Ishikawa (cell line): ENCODE results near the gene CTNND2.

Experiments
- CEBPB ChIP-seq: IDR thresholded peaks from 2 replicates; pipeline ENCODE4 v1.6.1; 2012
- CREB1 ChIP-seq: IDR thresholded peaks from 2 replicates; pipeline ENCODE4 v1.6.1; 2012; ENCODE audit warnings: low read depth
- EGR1 ChIP-seq: IDR thresholded peaks from 2 replicates; pipeline ENCODE4 v1.6.1; 2012
- EP300 ChIP-seq: IDR thresholded peaks from 2 replicates; pipeline ENCODE4 v1.6.1; 2012; ENCODE audit warnings: borderline replicate concordance
- FOXM1 ChIP-seq: IDR thresholded peaks from 2 replicates; pipeline ENCODE4 v1.6.1; 2012; ENCODE audit warnings: low read depth, borderline replicate concordance
- MAX ChIP-seq: IDR thresholded peaks from 2 replicates; pipeline ENCODE4 v1.6.1; 2012
- NFIC ChIP-seq: IDR thresholded peaks from 2 replicates; pipeline ENCODE4 v1.6.1; 2012
- RAD21 ChIP-seq: IDR thresholded peaks from 2 replicates; pipeline ENCODE4 v1.6.1; 2012; ENCODE audit warnings: low read depth
- REST ChIP-seq: IDR thresholded peaks from 2 replicates; pipeline ENCODE4 v1.6.1; 2012; ENCODE audit warnings: low read depth, mild to moderate bottlenecking
- TAF1 ChIP-seq: IDR thresholded peaks from 2 replicates; pipeline ENCODE4 v1.6.1; 2012; ENCODE audit warnings: low read depth, mild to moderate bottlenecking
- TCF12 ChIP-seq: IDR thresholded peaks from 2 replicates; pipeline ENCODE4 v1.6.1; 2012; ENCODE audit warnings: low read depth
- TEAD4 ChIP-seq: IDR thresholded peaks from 2 replicates; pipeline ENCODE4 v1.6.1; 2012
- USF1 ChIP-seq: IDR thresholded peaks from 2 replicates; pipeline ENCODE4 v1.6.1; 2012
- YY1 ChIP-seq: IDR thresholded peaks from 2 replicates; pipeline ENCODE4 v1.6.1; 2012; ENCODE audit warnings: low read depth
- ZBTB7A ChIP-seq: IDR thresholded peaks from 2 replicates; pipeline ENCODE4 v1.6.1; 2012; ENCODE audit warnings: low read depth

Gene CTNND2

GRCh38 chr5:10994091-10994986 lies 909.9 kb downstream of the CTNND2 start:
- TF ChIP-seq FOXM1 (no peak), RAD21 (no peak), ZBTB7A (no peak), USF1 (no peak), MAX (no peak), NFIC (no peak), TCF12 (no peak), EP300 (no peak), CREB1 (no peak)

- no peak for TF ChIP-seq TAF1
- TF ChIP-seq RAD21 = no peak
- TF ChIP-seq YY1 = no peak
- TF ChIP-seq TEAD4 = no peak
- TF ChIP-seq TCF12 = no peak
- no peak for TF ChIP-seq MAX
- TF ChIP-seq FOXM1 = no peak
- no peak for TF ChIP-seq CEBPB
- TF ChIP-seq REST = no peak
- TF ChIP-seq CREB1 = no peak
These were observed 913.6 kb downstream of the CTNND2 start for GRCh38 chr5:10990634-10991033.

- no peak for TF ChIP-seq TCF12
- TF ChIP-seq ZBTB7A = no peak
- no peak for TF ChIP-seq USF1
- no peak for TF ChIP-seq MAX
- TF ChIP-seq EP300 = no peak
- no peak for TF ChIP-seq CREB1
- no peak for TF ChIP-seq REST
- no peak for TF ChIP-seq TAF1
- no peak for TF ChIP-seq FOXM1
These were observed 914.5 kb downstream of the CTNND2 start for GRCh38 chr5:10989577-10990263.

- no peak for TF ChIP-seq EGR1
- no peak for TF ChIP-seq CEBPB
- no peak for TF ChIP-seq USF1
- no peak for TF ChIP-seq CREB1
- TF ChIP-seq TEAD4 = no peak
- no peak for TF ChIP-seq NFIC
- TF ChIP-seq REST = no peak
- TF ChIP-seq MAX = no peak
- no peak for TF ChIP-seq EP300
These were observed 915.6 kb downstream of the CTNND2 start for GRCh38 chr5:10988622-10989021.
